Ecto neural progenitor cell (in vitro differentiated cells): ENCODE data around the gene SWT1.
A peak's percentile ranks its signal among the peaks of the same experiment; 100 is the strongest.

Experiments
- DNase-seq: peaks from one replicate; pipeline ENCODE4 v3.0.0-alpha.2; 2018; ENCODE audit warnings: low spot score

The SWT1 gene

DNA sequence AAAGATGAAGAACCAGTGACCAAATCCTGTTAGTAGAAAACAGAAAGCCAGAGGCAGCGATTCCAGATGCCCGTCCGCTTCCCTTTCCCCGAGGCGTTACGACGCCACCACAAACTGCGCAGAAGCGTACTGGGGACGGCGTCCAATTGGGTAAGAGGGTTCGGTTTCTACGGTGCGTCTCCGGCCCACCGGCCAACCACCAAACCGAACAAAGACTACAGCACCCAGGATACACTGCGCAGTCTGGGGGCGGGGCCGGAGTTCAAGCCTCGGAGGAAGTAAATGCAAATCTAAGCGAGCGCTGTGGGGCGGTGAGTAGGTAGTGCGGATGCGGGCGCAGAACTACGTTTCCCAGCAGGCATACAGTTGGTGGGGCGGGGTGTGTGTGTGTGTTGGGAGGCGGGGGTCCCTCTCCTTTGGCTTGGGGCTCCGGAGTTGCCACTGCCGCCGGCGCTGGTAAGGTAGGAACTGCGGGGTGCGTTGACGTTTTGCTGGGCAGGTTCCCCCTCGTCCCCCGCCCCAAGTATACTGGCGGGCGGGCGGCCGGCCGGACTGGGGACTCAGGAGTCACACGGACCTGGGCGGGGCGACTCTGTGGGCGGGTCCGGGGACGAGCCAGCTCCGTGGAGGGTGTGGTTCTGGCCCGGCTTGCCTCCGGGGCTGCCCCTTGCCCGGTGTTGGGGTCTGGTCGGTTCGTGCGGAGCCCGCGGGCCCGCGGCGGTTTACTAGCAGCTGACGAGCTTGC, at the start of gene SWT1, which contains the start of gene TRMT1L:
TSS of gene SWT1 (plus strand) at position 314 of the 745 bp plus-strand sequence. CDS start 3,675 bp downstream, outside the sequence.
TSS of gene TRMT1L (minus strand) at position 100 of the 745 bp plus-strand sequence. CDS start 241 bp downstream, outside the sequence.
- peak; percentile 98 for DNase-seq

GRCh38 chr1:185108321-185108720, 48.6 kb upstream of the SWT1 start:
- no peak for DNase-seq

- DNase-seq, result no peak
Measured at GRCh38 chr1:185110145-185110544, 46.8 kb upstream of the SWT1 start.

- DNase-seq, result no peak
Measured at GRCh38 chr1:185111873-185112272, 45.1 kb upstream of the SWT1 start.

- no peak for DNase-seq
Measured at GRCh38 chr1:185112356-185112755, 44.6 kb upstream of the SWT1 start.

GRCh38 chr1:185129708-185130107, 27.3 kb upstream of the SWT1 start:
- DNase-seq, result no peak

DNA sequence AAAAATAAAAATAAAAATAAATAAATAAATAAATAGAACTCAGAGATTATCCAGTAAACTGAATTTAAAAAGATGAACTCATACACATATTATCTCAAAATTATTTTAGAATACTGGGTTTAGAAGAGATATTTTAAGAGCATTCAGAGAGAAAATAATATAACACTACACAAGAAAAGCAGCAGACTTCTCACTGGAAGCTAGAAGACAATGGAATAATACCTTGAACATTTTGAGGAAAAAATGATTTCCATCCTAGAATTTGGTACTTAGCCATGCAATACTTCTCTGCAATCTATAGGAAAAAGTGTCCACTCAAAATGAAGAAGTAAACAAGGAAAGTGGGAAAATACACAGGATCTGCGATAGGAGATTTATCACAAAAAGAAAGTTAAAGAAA, 24.4 kb upstream of the SWT1 start:
- no peak for DNase-seq

DNA sequence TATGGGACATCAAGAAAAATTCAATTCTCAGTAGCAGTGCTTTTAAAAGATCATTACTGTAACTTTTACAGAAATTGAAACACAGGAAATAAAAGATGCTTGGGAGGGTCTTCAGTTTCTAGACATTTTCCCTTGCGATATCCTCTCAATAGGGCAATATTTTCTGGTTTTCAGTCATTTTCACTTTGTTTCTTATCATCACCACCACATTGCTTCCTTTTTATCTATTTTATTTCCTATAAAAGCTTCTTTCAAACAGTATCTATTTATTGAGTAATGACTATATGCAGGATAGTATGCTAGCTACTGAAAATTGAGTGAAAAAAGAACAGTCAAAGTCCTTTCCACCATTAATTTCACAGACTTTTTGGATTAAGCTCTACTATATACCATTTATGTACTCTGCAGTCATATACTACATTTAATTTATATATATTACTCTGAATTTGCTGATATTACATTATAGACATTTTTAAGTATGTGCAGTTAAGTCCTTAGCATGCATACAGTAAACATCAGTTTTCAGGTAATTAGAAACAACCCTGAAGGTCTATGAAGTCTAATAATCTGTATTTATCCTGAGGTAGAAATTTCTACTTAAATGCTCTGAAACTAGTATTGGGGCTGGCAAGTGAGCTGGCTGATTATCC, 18.9 kb upstream of the SWT1 start:
- no peak for DNase-seq

GRCh38 chr1:185139246-185139645, 17.7 kb upstream of the SWT1 start:
- no peak for DNase-seq

DNA sequence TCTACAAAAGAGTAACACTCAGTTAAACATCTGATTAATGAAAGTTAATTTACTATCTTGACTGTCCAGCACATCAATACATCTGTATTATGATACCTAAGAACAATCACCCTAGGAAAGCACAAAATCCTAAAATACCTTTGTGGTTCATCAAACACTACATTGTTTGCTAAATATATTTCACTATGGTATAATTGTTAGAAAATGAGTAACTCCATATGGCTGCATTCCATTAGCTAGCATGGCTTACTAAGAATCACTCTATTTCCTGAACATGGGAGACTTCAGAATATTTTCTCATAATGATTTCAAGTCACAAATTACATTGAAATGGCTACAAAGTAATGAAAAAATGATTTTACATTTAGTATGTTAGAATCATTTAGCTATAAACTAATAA, 12.7 kb upstream of the SWT1 start:
- DNase-seq, result no peak

DNA sequence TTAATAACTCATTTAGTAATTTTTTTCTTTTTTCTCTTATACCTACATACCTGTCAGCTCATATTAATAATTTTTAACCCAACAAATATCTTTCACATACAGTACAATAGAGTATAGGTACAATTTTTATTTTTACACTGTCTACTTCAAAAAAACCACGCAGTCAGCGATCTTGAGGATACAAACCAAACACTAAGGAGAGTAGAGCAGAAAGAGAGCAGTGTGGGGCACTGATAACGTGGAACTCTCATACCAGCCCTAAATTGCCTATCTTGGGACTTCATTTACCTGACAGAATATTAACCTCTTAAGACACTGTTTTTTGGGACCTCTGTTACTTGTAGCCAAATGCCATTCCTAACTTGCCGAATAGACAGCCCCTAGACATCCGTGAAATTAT, 5.8 kb upstream of the SWT1 start:
- DNase-seq, result no peak

DNA sequence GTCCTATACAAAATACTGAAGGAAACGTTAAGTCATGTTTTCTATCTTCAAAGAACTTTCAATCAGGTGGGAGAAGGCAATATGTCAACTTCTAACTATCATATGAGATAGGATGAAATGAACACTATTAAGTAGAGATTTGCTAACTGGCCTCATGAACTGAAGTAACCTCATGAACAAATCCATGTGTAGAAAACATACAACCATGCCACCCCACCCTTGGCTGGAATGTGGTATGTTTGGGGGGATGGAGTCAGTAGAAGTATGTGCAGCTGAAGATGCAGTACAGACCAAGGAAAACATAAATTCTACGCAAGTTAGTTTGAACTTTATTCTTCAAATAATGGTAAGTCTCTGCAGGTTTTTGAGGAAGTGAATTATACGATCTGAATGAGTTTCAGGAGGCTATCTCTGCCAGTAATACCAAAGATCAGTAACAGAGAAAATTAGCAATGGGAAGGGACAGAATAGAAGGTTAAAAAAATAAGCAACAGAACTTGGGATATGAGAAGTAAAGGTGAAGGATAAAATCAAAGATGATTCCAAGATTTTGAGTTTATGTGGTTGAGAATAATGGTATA, 4.7 kb upstream of the SWT1 start:
- DNase-seq, result no peak

DNA sequence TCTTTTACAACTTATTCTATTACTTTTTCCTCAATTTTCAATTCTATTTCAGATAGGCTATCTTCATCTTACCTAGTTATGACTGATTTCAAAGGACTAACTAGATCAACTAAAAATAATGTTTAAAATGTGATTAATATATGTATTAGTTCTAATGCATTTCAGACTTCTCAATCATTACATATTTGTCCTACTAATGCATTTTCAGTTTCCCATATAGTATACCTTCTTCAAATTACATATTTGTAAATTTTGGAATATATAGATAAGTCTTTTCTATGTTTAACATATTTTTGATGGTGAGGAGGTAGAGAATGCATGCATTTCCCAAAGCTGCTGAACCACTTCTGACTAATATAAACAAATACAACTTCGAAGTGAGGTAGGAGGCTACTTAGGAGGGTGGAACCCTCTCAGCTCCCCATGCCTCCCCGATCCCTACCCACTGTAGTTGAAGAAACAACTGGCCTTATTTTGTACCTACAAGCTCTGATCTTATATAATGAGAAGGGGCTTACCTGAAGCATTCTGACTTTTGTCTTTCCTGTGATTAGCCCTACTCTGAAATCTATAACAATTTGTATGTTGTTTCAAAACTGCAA, 2.0 kb upstream of the SWT1 start:
- no peak for DNase-seq

GRCh38 chr1:185155600-185156287, 1.2 kb upstream of the SWT1 start:
- DNase-seq, result no peak

- no peak for DNase-seq
Measured at GRCh38 chr1:185156288-185156853, 596 bp upstream of the SWT1 start.

- DNase-seq, result no peak
Measured at GRCh38 chr1:185157599-185158412, 839 bp downstream of the SWT1 start.

DNA sequence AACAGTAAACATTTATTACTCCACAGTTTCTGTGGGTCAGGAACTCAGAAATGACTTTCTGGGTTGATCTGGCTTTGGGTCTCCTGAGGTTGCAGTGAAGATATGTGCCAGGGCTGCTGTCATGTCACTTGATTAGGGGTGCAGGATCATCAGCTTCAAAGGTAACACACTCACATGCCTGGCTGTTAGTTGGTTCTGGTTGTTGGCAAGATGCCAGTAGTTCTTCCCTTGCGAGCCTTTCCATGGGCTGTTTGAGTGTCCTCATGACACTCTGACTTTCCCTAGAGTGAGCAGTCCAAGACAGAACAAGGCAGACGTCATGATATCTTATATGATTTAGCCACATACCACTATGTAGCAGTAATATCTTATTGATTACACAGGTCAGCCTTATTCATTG, 1.8 kb downstream of the SWT1 start:
- no peak for DNase-seq

DNA sequence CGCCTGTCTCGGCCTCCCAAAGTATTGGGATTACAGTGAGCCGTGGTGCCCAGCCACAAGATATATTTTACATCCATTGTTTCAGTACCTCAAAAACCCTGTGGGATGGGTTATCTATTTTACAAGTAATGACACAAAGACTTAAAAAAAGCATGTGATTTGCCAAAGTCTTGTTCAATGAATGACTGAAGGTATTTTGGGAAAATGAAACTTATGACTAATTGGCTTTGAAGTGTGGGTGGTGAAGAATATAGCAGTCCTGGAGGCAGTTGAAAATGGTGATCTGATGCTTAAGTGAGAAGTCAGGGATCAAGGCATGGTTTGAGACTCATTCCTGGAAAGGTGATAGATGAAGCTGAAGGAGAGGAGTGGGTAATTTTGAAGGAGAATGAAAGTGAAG, 3.0 kb downstream of the SWT1 start:
- DNase-seq, result no peak

GRCh38 chr1:185162491-185162890, 5.5 kb downstream of the SWT1 start:
- DNase-seq, result no peak

- DNase-seq, result no peak
Measured at GRCh38 chr1:185166106-185166505, 9.1 kb downstream of the SWT1 start.

DNA sequence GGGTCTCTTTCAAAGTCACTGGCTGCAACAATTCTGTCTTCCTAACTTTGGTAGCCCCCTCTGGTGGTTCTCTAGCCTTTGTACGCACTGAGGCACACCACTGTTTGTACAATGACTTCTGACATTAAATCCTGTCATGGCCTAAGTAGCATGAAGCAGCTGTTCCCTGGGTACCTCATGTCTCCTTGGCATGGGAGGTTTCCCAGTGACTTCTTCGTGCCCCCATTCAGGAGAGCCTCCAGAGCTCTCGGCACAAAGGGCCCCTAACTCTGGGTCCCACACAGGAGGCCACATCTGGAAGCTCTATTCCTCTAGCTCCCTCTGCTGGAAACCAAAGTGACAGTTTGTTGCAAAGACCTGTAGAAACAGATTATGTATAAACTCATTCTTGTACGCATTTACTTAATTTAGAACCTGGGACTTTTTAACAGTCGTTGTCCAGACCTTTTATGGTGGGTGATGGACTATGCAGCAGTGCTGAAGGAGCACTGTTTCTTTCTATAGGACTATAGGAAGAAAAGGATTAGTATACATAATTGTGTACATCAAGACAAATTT, 13.4 kb downstream of the SWT1 start:
- peak; percentile 68 for DNase-seq
